Cardiac fibroblast (primary cell): ENCODE results near the gene MYO5B.
"Not testable (repeated sequence)": the region's sequence is repeated elsewhere in the genome, so short reads cannot be mapped to it uniquely, and the experiment has no call there.

ENCODE experiments used
- DNase-seq, 2 donors: peaks; one replicate each; pipeline versions ENCODE4 v3.0.0 to v3.0.0-alpha.2; 2010; ENCODE audit warnings: low read depth in 2 of 2
- H3K4me3 ChIP-seq, 2 donors: replicated peaks in 1 of 2; 1 replicate in 1 of 2; 2 replicates in 1 of 2; pipeline ENCODE4 v1.5.1; 2011; ENCODE audit warnings: low read depth in 2 of 2, low read length in 2 of 2, mild to moderate bottlenecking in 2 of 2, moderate library complexity in 1 of 2
- CTCF ChIP-seq: IDR thresholded peaks from one replicate; pipeline ENCODE4 v1.5.1; 2011; ENCODE audit warnings: low read depth, mild to moderate bottlenecking, low read length, inconsistent platforms

MYO5B gene

GRCh38 chr18:49794743-49795142 lies 400.2 kb downstream of the MYO5B start:
- no peak for TF ChIP-seq CTCF
- H3K4me3 ChIP-seq, result no peak overlapping the region
- no peak for DNase-seq

GRCh38 chr18:49789560-49790134 lies 405.3 kb downstream of the MYO5B start:
- H3K4me3 ChIP-seq, DNase-seq: not testable (repeated sequence)

GRCh38 chr18:49788327-49788898 lies 406.5 kb downstream of the MYO5B start:
- no peak for TF ChIP-seq CTCF
- H3K4me3 ChIP-seq, result peak overlapping the region in 1 of 2 donors; percentile 16
- peak; percentile 21 to 52 for DNase-seq

GRCh38 chr18:49786019-49786720 lies 408.8 kb downstream of the MYO5B start:
- no peak for TF ChIP-seq CTCF
- H3K4me3 ChIP-seq, result no peak overlapping the region
- DNase-seq, result no peak

GRCh38 chr18:49784427-49785185 lies 410.3 kb downstream of the MYO5B start:
- peak; percentile 34 to 46 for DNase-seq
- H3K4me3 ChIP-seq, result no peak overlapping the region
- TF ChIP-seq CTCF, result peak; percentile 14

GRCh38 chr18:49783631-49784030 lies 411.3 kb downstream of the MYO5B start:
- DNase-seq, H3K4me3 ChIP-seq: not testable (repeated sequence)

GRCh38 chr18:49778826-49779465 lies 416.0 kb downstream of the MYO5B start:
- TF ChIP-seq CTCF, result no peak
- no peak overlapping the region for H3K4me3 ChIP-seq
- peak in 1 of 2 donors; percentile 55 for DNase-seq
